DMS153 treated with DMSO at 0.1 percent for 48 hours (cell line): Measurements from ENCODE around the gene MCM10.
"Not testable (repeated sequence)": the region's sequence is repeated elsewhere in the genome, so short reads cannot be mapped to it uniquely, and the experiment has no call there.

Source experiments
- DNase-seq: peaks from one replicate; lab custom pipeline; 2025; ENCODE audit not compliant: unreplicated experiment; lab: John Stamatoyannopoulos, UW

Gene MCM10

GRCh38 chr10:13160934-13161856 is at the start of gene MCM10:
Gene MCM10, plus strand, starts transcription at chr10:13161558. Its CDS starts 2,645 bp downstream, at chr10:13164203.
- DNase-seq: peak; percentile 81

GRCh38 chr10:13113544-13113943 is 47.8 kb upstream of the MCM10 start:
- no peak for DNase-seq

GRCh38 chr10:13115832-13116803 is 45.2 kb upstream of the MCM10 start:
- DNase-seq: no peak

- DNase-seq: no peak
Measured at GRCh38 chr10:13117841-13118783, 43.2 kb upstream of the MCM10 start.

GRCh38 chr10:13118784-13119410 is 42.5 kb upstream of the MCM10 start:
- no peak for DNase-seq

- no peak for DNase-seq
Measured at GRCh38 chr10:13120786-13121499, 40.4 kb upstream of the MCM10 start.

- no peak for DNase-seq
Measured at GRCh38 chr10:13121500-13121854, 39.9 kb upstream of the MCM10 start.

- no peak for DNase-seq
Measured at GRCh38 chr10:13136651-13137050, 24.7 kb upstream of the MCM10 start.

- no peak for DNase-seq
Measured at GRCh38 chr10:13139150-13139549, 22.2 kb upstream of the MCM10 start.

- no peak for DNase-seq
Measured at GRCh38 chr10:13139676-13140075, 21.7 kb upstream of the MCM10 start.

- DNase-seq: no peak
Measured at GRCh38 chr10:13140627-13141190, 20.6 kb upstream of the MCM10 start.

- no peak for DNase-seq
Measured at GRCh38 chr10:13143766-13144165, 17.6 kb upstream of the MCM10 start.

- DNase-seq: no peak
Measured at GRCh38 chr10:13144814-13145213, 16.5 kb upstream of the MCM10 start.

GRCh38 chr10:13146379-13146778 is 15.0 kb upstream of the MCM10 start:
- DNase-seq: no peak

- DNase-seq: no peak
Measured at GRCh38 chr10:13147161-13147560, 14.2 kb upstream of the MCM10 start.

- no peak for DNase-seq
Measured at GRCh38 chr10:13152296-13152695, 9.1 kb upstream of the MCM10 start.

- DNase-seq: not testable (repeated sequence)
Measured at GRCh38 chr10:13155860-13156259, 5.5 kb upstream of the MCM10 start.

- no peak for DNase-seq
Measured at GRCh38 chr10:13158401-13158800, 3.0 kb upstream of the MCM10 start.

- no peak for DNase-seq
Measured at GRCh38 chr10:13161857-13162271, 506 bp downstream of the MCM10 start.
